ENCODE results near the gene TMPRSS15.
A peak's percentile ranks its signal among the peaks of the same experiment; 100 is the strongest.

TMPRSS15 gene

DNA sequence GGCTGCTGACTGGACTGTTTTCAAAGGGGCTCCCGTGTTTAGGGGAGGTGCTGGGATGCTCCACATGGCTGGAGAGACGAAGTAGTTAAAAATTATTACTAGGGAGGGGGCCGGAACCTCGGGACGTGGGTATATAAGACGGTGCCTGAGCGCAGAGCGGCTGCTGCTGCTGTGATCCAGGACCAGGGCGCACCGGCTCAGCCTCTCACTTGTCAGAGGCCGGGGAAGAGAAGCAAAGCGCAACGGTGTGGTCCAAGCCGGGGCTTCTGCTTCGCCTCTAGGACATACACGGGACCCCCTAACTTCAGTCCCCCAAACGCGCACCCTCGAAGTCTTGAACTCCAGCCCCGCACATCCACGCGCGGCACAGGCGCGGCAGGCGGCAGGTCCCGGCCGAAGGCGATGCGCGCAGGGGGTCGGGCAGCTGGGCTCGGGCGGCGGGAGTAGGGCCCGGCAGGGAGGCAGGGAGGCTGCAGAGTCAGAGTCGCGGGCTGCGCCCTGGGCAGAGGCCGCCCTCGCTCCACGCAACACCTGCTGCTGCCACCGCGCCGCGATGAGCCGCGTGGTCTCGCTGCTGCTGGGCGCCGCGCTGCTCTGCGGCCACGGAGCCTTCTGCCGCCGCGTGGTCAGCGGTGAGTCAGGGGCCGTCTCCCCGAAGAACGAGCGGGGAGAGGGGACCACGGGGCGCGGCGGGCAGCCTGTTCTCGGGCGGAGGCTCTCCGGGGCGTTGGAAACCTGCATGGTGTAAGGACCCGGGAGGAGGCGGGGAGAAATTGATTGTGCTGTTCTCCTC lies 158.7 kb downstream of the TMPRSS15 start, which contains the start of gene CHODL:
Gene CHODL (plus strand): TSS at position 163 of the 793 bp plus-strand sequence. CDS start 391 bp downstream, at position 554.
- TF ChIP-seq, protein P1, sequence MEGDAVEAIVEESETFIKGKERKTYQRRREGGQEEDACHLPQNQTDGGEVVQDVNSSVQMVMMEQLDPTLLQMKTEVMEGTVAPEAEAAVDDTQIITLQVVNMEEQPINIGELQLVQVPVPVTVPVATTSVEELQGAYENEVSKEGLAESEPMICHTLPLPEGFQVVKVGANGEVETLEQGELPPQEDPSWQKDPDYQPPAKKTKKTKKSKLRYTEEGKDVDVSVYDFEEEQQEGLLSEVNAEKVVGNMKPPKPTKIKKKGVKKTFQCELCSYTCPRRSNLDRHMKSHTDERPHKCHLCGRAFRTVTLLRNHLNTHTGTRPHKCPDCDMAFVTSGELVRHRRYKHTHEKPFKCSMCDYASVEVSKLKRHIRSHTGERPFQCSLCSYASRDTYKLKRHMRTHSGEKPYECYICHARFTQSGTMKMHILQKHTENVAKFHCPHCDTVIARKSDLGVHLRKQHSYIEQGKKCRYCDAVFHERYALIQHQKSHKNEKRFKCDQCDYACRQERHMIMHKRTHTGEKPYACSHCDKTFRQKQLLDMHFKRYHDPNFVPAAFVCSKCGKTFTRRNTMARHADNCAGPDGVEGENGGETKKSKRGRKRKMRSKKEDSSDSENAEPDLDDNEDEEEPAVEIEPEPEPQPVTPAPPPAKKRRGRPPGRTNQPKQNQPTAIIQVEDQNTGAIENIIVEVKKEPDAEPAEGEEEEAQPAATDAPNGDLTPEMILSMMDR (IDR thresholded peaks at IDR 0.05; ENCODE audit: low read depth, low read length, missing control alignments) = no peak
- in situ Hi-C loops (cut with HindIII; ENCODE audit: low sequenced_read_pairs) = no loop called here
- H3K4me3 ChIP-seq (ENCODE audit: low read depth, low read length) = peak within 1 kb of the TSS; percentile 48
- DNase-seq (ENCODE audit: low read depth) = no peak

DNA sequence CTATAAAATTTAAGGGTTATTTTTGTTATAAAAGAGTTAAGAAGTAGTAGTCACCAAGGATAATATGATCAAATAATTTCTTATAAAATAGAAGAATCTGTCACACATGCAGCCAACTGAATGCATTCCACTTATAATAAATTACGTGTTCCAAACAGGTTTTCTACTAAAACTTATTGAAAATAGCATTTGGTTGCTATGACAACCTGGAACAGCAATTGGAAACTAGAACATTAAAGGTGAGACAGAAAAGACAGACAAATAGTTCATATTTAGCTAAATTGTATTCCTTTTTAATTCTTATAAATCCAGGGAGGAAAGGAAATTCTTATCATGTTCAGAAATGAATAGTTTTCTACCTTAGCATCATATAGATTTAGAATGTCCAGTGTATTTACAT lies 168.0 kb downstream of the TMPRSS15 start:
- no peak overlapping the region for H3K4me3 ChIP-seq (ENCODE audit: low read depth, low read length)
- TF ChIP-seq, protein P1 (IDR thresholded peaks at IDR 0.05; ENCODE audit: low read depth, low read length, missing control alignments) = no peak
- DNase-seq (ENCODE audit: low read depth) = no peak
- in situ Hi-C loops (cut with HindIII; ENCODE audit: low sequenced_read_pairs) = no loop called here

DNA sequence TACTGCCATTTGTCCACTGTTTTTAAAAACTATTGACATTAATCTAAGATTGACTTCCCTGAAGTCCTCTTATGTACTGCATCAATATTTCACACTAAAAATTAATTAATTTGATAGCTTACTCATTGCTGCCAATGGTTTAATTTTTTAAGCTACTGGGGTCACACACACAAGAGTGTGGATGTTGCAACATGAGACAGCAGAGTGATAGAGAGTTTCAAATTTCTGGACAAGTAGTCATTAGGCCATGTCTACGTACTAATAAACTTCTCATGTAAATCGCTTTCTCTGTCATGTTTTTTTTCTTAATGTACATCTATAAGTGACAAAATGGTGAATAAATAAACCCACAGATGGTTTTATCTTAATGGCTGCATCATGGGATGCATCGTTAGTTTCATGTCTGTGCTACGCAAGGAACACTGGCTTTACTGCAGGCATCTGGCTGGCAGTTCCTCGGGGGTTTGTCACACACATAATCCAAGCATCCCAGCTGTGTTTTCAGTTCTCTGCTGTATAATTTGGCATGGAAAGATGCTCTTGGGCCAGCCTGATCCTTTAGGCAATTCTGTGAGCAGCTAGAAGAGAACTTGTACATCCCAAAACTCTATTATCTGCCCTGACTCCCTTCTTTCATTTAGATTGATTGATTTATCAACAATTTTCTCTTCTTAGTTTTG lies 175.4 kb downstream of the TMPRSS15 start:
- in situ Hi-C loops (cut with HindIII; ENCODE audit: low sequenced_read_pairs) = no loop called here
- TF ChIP-seq, protein P1 (IDR thresholded peaks at IDR 0.05; ENCODE audit: low read depth, low read length, missing control alignments) = no peak
- no peak overlapping the region for H3K4me3 ChIP-seq (ENCODE audit: low read depth, low read length)
- DNase-seq (ENCODE audit: low read depth) = no peak

GRCh38 chr21:18222346-18222745 lies 181.2 kb downstream of the TMPRSS15 start:
- TF ChIP-seq, protein P1 (IDR thresholded peaks at IDR 0.05; ENCODE audit: low read depth, low read length, missing control alignments) = no peak
- in situ Hi-C loops (cut with HindIII; ENCODE audit: low sequenced_read_pairs) = no loop called here
- no peak for DNase-seq (ENCODE audit: low read depth)
- H3K4me3 ChIP-seq (ENCODE audit: low read depth, low read length) = no peak overlapping the region

DNA sequence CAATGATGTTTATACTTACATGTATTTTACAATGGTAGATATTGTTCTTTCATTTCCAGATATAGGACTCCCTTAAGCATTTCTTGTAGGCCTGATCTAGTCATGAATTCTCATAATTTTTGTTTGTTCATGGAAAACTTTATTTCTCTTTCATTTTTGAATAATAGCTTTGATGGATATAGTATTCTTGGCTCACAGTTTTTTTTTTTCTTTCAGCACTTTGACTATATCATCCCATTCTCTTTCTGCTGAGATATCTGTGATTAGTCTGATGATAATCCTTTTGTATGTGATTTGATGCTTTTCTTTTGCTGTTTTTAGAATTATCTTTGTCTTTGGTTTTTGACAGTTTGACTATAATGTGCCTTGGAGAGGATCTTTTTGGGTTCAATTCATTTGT lies 183.1 kb downstream of the TMPRSS15 start:
- no peak overlapping the region for H3K4me3 ChIP-seq (ENCODE audit: low read depth, low read length)
- in situ Hi-C loops (cut with HindIII; ENCODE audit: low sequenced_read_pairs) = no loop called here
- TF ChIP-seq, protein P1 (IDR thresholded peaks at IDR 0.05; ENCODE audit: low read depth, low read length, missing control alignments) = no peak
- no peak for DNase-seq (ENCODE audit: low read depth)
